Endothelial cell of umbilical vein (primary cell): ENCODE measurements around the gene SPEF1. TPM values are rescaled to one million over a fixed set of nuclear protein-coding genes. Genes with fewer than 3 reads are reported as not detected.

Experiments used
- BruUV-seq: library from RNA; stranded (reverse); fragments of 400-500 nt; replicated peaks from 2 replicates; lab custom pipeline; 2021; lab: Mats Ljungman, UMichigan
- CTCF ChIA-PET: fragments of 300-600, 350-600 bp; sonication (Branson Sonifier 250); formaldehyde crosslinking; loops from one replicate; lab custom pipeline; 2021; ENCODE audit warnings: antibody characterized with exemption, inconsistent platforms; lab: Charles Lee
- POLR2A ChIA-PET: fragments of 300-600, 350-600 bp; sonication (Branson Sonifier 250); formaldehyde crosslinking; loops from one replicate; lab custom pipeline; 2021; ENCODE audit warnings: antibody characterized with exemption, inconsistent platforms; lab: Charles Lee
- DNase-seq: peaks from one replicate; pipeline ENCODE4 v3.0.0-alpha.2; 2011; ENCODE audit warnings: low read depth, low spot score
- FAIRE-seq: peaks from 2 replicates; lab custom pipeline; 2011; peaks lifted over from hg19 to GRCh38; lab: Jason Lieb, UNC
- H2AFZ ChIP-seq: 2 replicates; pipeline ENCODE4 v1.6.0; 2012; ENCODE audit warnings: low read depth, low read length, control low read depth, inconsistent platforms
- H3K27ac ChIP-seq: 2 replicates; pipeline ENCODE4 v1.5.1; 2011; ENCODE audit warnings: low read depth, mild to moderate bottlenecking, control low read depth, low read length, moderate library complexity; ENCODE audit not compliant: insufficient read depth
- H3K27me3 ChIP-seq, 2 experiments: 2 replicates each; pipeline versions ENCODE4 v1.6.0 to v1.6.1; 2011; ENCODE audit warnings: low read length in 2 of 2, mixed read lengths in 1 of 2; ENCODE audit not compliant: control insufficient read depth in 2 of 2, insufficient read depth in 2 of 2
- H3K36me3 ChIP-seq, 2 experiments: 2 replicates in 1 of 2; 3 replicates in 1 of 2; pipeline ENCODE4 v1.5.1; 2011; ENCODE audit warnings: low read length in 2 of 2, mild to moderate bottlenecking in 1 of 2, moderate library complexity in 1 of 2; ENCODE audit not compliant: control insufficient read depth in 2 of 2, insufficient read depth in 2 of 2; ENCODE audit errors: extremely low read depth in 1 of 2
- H3K4me1 ChIP-seq: 3 replicates; pipeline ENCODE4 v1.5.1; 2011; ENCODE audit warnings: mild to moderate bottlenecking, low read length; ENCODE audit not compliant: control insufficient read depth, insufficient read depth; ENCODE audit errors: extremely low read depth
- H3K4me2 ChIP-seq: 2 replicates; pipeline ENCODE4 v1.6.1; 2011; ENCODE audit warnings: low read length, control low read depth, mixed read lengths; ENCODE audit not compliant: insufficient read depth
- H3K4me3 ChIP-seq, 3 experiments: fragments of 200-600 bp in 1 of 3; sonication (generic), shearing (Covaris generic) in 1 of 3; replicated peaks in 1 of 3; 2 replicates each; pipeline ENCODE4 v1.5.1; 2011 to 2016; ENCODE audit warnings: control low read depth in 3 of 3, low read length in 3 of 3, mild to moderate bottlenecking in 2 of 3, inconsistent platforms in 1 of 3, low read depth in 1 of 3, moderate library complexity in 1 of 3; ENCODE audit not compliant: insufficient read depth in 1 of 3
- H3K79me2 ChIP-seq: 2 replicates; pipeline ENCODE4 v1.6.0; 2012; ENCODE audit warnings: low read length, inconsistent platforms; ENCODE audit not compliant: control insufficient read depth, insufficient read depth
- H3K9ac ChIP-seq: replicated peaks from 2 replicates; pipeline ENCODE3; 2011; ENCODE audit warnings: low read length, control low read depth; ENCODE audit not compliant: insufficient read depth; ENCODE audit errors: extremely low read depth
- H3K9me1 ChIP-seq: replicated peaks from 3 replicates; pipeline ENCODE4 v1.6.0; 2011; ENCODE audit warnings: mild to moderate bottlenecking, low read length; ENCODE audit not compliant: control insufficient read depth, insufficient read depth; ENCODE audit errors: extremely low read depth
- H3K9me3 ChIP-seq: replicated peaks from 2 replicates; pipeline ENCODE4 v1.5.1; 2012; ENCODE audit warnings: low read length, inconsistent platforms; ENCODE audit not compliant: control insufficient read depth, insufficient read depth
- H4K20me1 ChIP-seq: replicated peaks from 2 replicates; pipeline ENCODE3; 2011; ENCODE audit warnings: mild to moderate bottlenecking, low read length; ENCODE audit not compliant: control insufficient read depth, insufficient read depth; ENCODE audit errors: extremely low read depth
- EZH2 ChIP-seq: IDR thresholded peaks from 2 replicates; pipeline ENCODE4 v1.6.1; 2012; ENCODE audit warnings: borderline replicate concordance, low read depth, mild to moderate bottlenecking, moderate library complexity, low read length, inconsistent platforms; ENCODE audit not compliant: severe bottlenecking
- JUN ChIP-seq: IDR thresholded peaks from 2 replicates; pipeline ENCODE4 v1.6.1; 2011; ENCODE audit warnings: borderline replicate concordance, low read depth; ENCODE audit not compliant: insufficient read length, insufficient read depth
- MYC ChIP-seq: IDR thresholded peaks from one replicate; pipeline ENCODE4 v1.6.1; 2011; ENCODE audit warnings: mild to moderate bottlenecking, low read depth, low read length
- POLR2A ChIP-seq: IDR thresholded peaks from 2 replicates; pipeline ENCODE4 v1.6.1; 2012; ENCODE audit warnings: low read depth, mild to moderate bottlenecking, control low read depth, low read length
- POLR2AphosphoS5 ChIP-seq: IDR thresholded peaks from 2 replicates; pipeline ENCODE4 v1.6.1; 2012; ENCODE audit warnings: low read depth, mild to moderate bottlenecking, control low read depth, low read length, moderate library complexity; ENCODE audit not compliant: insufficient read depth
- dilution Hi-C: fragments of 300-500 bp; cut with MboI; formaldehyde crosslinking; loops from one replicate; pipeline ENCODE4 v1.15.0; 2019; ENCODE audit warnings: low sequenced_read_pairs; ENCODE audit not compliant: extremely low pct_ligation_motif_present
- intact Hi-C: fragments of 100-400 bp; cut with micrococcal nuclease; formaldehyde crosslinking; loops from one replicate; pipeline ENCODE4 v1.10.0; 2022
- polyA plus RNA-seq, 4 experiments: library from polyadenylated mRNA; depleted of rRNA in 3 of 4; stranded (reverse) in 3 of 4; unstranded in 1 of 4; fragments of >200 nt; gene quantifications; 2 replicates each; pipeline versions ENCODE4 v1.2.1 to v1.2.3, GENCODE V29; 2011 to 2012; ENCODE audit warnings: missing spikeins in 1 of 4
- total RNA-seq: library from RNA; stranded (reverse); gene quantifications from 2 replicates; pipeline ENCODE4 v1.2.3, GENCODE V29; 2021
- TF ChIP-seq, protein P1 (sequence below), 2 donors: IDR thresholded peaks; 1 replicate in 1 of 2; 2 replicates in 1 of 2; pipeline ENCODE4 v1.5.1; 2011; ENCODE audit warnings: low read length in 2 of 2, mild to moderate bottlenecking in 2 of 2, moderate library complexity in 2 of 2, control low read depth in 1 of 2, inconsistent platforms in 1 of 2, low read depth in 1 of 2; ENCODE audit not compliant: insufficient read depth in 1 of 2; ENCODE audit errors: extremely low read depth in 1 of 2

SPEF1 gene
- total and polyA plus RNA-seq, 2 donors (not counting 3 experiments of a cell fraction or from before 2014, with no cell fraction given): 0.07 to 0.44 TPM

DNA sequence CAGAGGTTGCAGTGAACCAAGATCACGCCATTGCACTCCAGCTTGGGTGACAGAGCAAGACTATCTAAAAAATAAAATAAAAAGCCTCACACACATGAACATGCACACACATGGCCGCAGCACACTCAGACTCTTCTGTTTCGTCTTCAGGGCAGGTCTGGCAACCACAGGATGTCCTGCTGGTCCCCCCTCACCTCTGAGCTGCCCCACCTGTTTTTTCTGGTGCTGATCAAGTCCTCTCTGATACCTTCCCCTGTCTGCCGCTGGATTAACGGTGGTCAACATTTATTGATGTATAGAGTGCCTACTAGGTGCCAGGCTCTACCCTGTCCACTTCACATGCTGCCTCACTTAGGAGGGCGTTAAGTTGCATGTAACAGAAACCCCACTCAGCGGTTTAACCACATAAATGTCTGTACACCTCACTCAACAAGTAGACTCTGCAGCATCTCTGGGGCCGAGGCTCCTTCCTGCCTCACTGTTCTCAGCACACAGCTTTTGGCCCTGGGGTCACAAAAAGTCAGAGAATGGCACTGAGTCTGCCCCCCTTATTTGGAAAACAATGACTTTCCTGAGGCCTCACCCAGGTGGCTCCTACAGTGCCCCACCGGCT lies 34.6 kb upstream of the SPEF1 start:
- no peaks in the 10 kb centered on the region for H4K20me1 ChIP-seq
- no peak overlapping the region for H3K4me3 ChIP-seq
- H3K9ac ChIP-seq: no peak overlapping the region
- dilution Hi-C loops (no loop called here), intact Hi-C loops (no loop called here)
- no TSS peak for BruUV-seq
- H3K4me1 ChIP-seq: peaks cover 17% of the 10 kb centered on the region
- H3K4me2 ChIP-seq: no peak overlapping the region
- H2AFZ ChIP-seq: no peak overlapping the region
- DNase-seq (no peak), FAIRE-seq (no peak)
- H3K9me3 ChIP-seq: no peaks in the 10 kb centered on the region
- H3K27me3 ChIP-seq: no peaks in the 10 kb centered on the region
- H3K9me1 ChIP-seq: no peaks in the 10 kb centered on the region
- H3K79me2 ChIP-seq: no peaks in the 10 kb centered on the region
- POLR2A ChIA-PET: no interaction called here
- no peak for TF ChIP-seq MYC
- no peak for TF ChIP-seq EZH2
- TF ChIP-seq JUN: no peak
- TF ChIP-seq POLR2A: no peak
- H3K27ac ChIP-seq: no peak overlapping the region
- no peaks in the 10 kb centered on the region for H3K36me3 ChIP-seq
- CTCF ChIA-PET: interaction anchor here (1.2 to 1.6 kb wide), 2 partner anchors 16 to 29 kb away, joined by 3 to 6 read pairs; partner anchors contain the start of gene CENPB

DNA sequence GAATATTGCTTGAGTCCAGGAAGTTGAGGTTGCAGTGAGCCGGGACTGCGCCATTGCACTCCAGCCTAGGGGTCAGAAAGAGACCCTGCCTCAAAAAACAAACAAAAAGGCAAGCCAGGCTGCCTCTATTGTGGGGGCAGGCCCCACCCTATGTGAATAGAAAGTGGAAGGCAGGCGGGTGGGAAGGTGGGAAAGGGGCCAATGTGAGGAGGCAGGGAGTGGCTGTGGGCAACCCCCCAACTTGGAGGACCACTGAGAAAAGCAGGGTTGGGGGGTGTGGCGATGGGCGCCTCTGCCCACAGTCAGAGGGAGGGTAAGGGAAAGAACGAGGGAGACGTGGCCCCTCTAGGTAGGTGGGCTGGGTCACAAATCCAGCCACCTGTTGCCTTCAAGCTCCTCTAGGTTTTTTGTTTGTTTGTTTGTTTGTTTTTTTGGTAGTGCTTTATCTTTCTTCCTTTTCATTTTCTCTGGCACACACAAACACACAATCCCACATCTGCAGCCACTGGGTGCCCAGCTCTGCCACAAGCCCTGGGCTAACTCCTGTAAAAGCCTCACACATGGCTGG lies 33.8 kb upstream of the SPEF1 start:
- no peak overlapping the region for H3K4me2 ChIP-seq

More for the DNA sequence above, 33.8 kb upstream of the SPEF1 start:
- H3K27ac ChIP-seq: no peak overlapping the region
- no peaks in the 10 kb centered on the region for H3K36me3 ChIP-seq
- H3K9ac ChIP-seq: no peak overlapping the region
- H2AFZ ChIP-seq: no peak overlapping the region
- H3K9me3 ChIP-seq: no peaks in the 10 kb centered on the region
- no peaks in the 10 kb centered on the region for H3K79me2 ChIP-seq
- peaks cover 17% of the 10 kb centered on the region for H3K4me1 ChIP-seq
- intact Hi-C loops: no loop called here
- no peaks in the 10 kb centered on the region for H3K27me3 ChIP-seq
- FAIRE-seq: no peak
- no peaks in the 10 kb centered on the region for H3K9me1 ChIP-seq
- H4K20me1 ChIP-seq: no peaks in the 10 kb centered on the region
- no TSS peak for BruUV-seq
- ChIA-PET CTCF (interaction anchor here (1.6 kb wide), 1 partner anchor 28 kb away, joined by 6 read pairs; the partner anchor contains the start of gene CENPB), POLR2A (no interaction called here)
- dilution Hi-C loops: no loop called here
- TF ChIP-seq, protein P1, sequence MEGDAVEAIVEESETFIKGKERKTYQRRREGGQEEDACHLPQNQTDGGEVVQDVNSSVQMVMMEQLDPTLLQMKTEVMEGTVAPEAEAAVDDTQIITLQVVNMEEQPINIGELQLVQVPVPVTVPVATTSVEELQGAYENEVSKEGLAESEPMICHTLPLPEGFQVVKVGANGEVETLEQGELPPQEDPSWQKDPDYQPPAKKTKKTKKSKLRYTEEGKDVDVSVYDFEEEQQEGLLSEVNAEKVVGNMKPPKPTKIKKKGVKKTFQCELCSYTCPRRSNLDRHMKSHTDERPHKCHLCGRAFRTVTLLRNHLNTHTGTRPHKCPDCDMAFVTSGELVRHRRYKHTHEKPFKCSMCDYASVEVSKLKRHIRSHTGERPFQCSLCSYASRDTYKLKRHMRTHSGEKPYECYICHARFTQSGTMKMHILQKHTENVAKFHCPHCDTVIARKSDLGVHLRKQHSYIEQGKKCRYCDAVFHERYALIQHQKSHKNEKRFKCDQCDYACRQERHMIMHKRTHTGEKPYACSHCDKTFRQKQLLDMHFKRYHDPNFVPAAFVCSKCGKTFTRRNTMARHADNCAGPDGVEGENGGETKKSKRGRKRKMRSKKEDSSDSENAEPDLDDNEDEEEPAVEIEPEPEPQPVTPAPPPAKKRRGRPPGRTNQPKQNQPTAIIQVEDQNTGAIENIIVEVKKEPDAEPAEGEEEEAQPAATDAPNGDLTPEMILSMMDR (IDR thresholded peaks at IDR 0.05; ENCODE audit: extremely low read depth in 1 of 2, insufficient read depth in 1 of 2, low read depth in 1 of 2, low read length in 2 of 2): no peak
- no peak for TF ChIP-seq POLR2A
- no peak for TF ChIP-seq POLR2AphosphoS5
- TF ChIP-seq JUN: no peak
- TF ChIP-seq MYC: no peak
- no peak for DNase-seq
- no peak overlapping the region for H3K4me3 ChIP-seq
